Measurements from ENCODE around the gene SDK1. TPM values are rescaled to one million over a fixed set of nuclear protein-coding genes. Genes with fewer than 3 reads are reported as not detected.

SDK1 gene
- total RNA-seq, 2 donors from 2014 or later: 1.3 to 2.6 TPM

GRCh38 chr7:4097001-4097609, 796.1 kb downstream of the SDK1 start:
- no peak overlapping the region for H3K4me3 ChIP-seq
- no peaks in the 10 kb centered on the region for H3K4me1 ChIP-seq
- TF ChIP-seq CTCF (IDR thresholded peaks at IDR 0.05): no peak
- no peaks in the 10 kb centered on the region for H3K36me3 ChIP-seq
- no peak overlapping the region for H3K9ac ChIP-seq (ENCODE audit: low read depth in 2 of 2, low read length in 2 of 2)
- H3K27ac ChIP-seq: no peak overlapping the region
- no peaks in the 10 kb centered on the region for H3K27me3 ChIP-seq
- H3K9me3 ChIP-seq: no peaks in the 10 kb centered on the region
- DNase-seq: no peak
- intact Hi-C loops (cut with DNase I): no loop called here

GRCh38 chr7:4098169-4098568, 797.1 kb downstream of the SDK1 start:
- no peaks in the 10 kb centered on the region for H3K27me3 ChIP-seq

GRCh38 chr7:4099651-4100050, 798.6 kb downstream of the SDK1 start:
- TF ChIP-seq CTCF (IDR thresholded peaks at IDR 0.05): no peak
- H3K4me1 ChIP-seq: no peaks in the 10 kb centered on the region
- no peak overlapping the region for H3K27ac ChIP-seq
- H3K4me3 ChIP-seq: no peak overlapping the region
- H3K9ac ChIP-seq (ENCODE audit: low read depth in 2 of 2, low read length in 2 of 2): no peak overlapping the region
- no peaks in the 10 kb centered on the region for H3K27me3 ChIP-seq
- intact Hi-C loops (cut with DNase I): no loop called here
- no peaks in the 10 kb centered on the region for H3K36me3 ChIP-seq
- H3K9me3 ChIP-seq: no peaks in the 10 kb centered on the region
- DNase-seq: no peak

More at GRCh38 chr7:4098169-4098568, 797.1 kb downstream of the SDK1 start:
- Histone ChIP-seq H3K4me1 (no peaks in the 10 kb centered on the region), H3K27ac (no peak overlapping the region), H3K9me3 (no peaks in the 10 kb centered on the region), H3K36me3 (no peaks in the 10 kb centered on the region), H3K4me3 (no peak overlapping the region), H3K9ac (ENCODE audit: low read depth in 2 of 2, low read length in 2 of 2) (no peak overlapping the region)
- intact Hi-C loops (cut with DNase I): no loop called here
- no peak for DNase-seq
- TF ChIP-seq CTCF (IDR thresholded peaks at IDR 0.05): no peak

GRCh38 chr7:4100148-4100547, 799.1 kb downstream of the SDK1 start:
- Histone ChIP-seq H3K27ac (no peak overlapping the region), H3K4me1 (no peaks in the 10 kb centered on the region), H3K9me3 (no peaks in the 10 kb centered on the region), H3K4me3 (no peak overlapping the region), H3K36me3 (no peaks in the 10 kb centered on the region), H3K27me3 (no peaks in the 10 kb centered on the region), H3K9ac (ENCODE audit: low read depth in 2 of 2, low read length in 2 of 2) (no peak overlapping the region)
- no peak for DNase-seq
- TF ChIP-seq CTCF (IDR thresholded peaks at IDR 0.05): no peak
- intact Hi-C loops (cut with DNase I): no loop called here

GRCh38 chr7:4100691-4101090, 799.6 kb downstream of the SDK1 start:
- DNase-seq: no peak
- no peaks in the 10 kb centered on the region for H3K27me3 ChIP-seq
- no peak overlapping the region for H3K9ac ChIP-seq (ENCODE audit: low read depth in 2 of 2, low read length in 2 of 2)
- no peaks in the 10 kb centered on the region for H3K36me3 ChIP-seq
- H3K27ac ChIP-seq: no peak overlapping the region
- no peaks in the 10 kb centered on the region for H3K4me1 ChIP-seq
- no peak for TF ChIP-seq CTCF (IDR thresholded peaks at IDR 0.05)
- H3K9me3 ChIP-seq: no peaks in the 10 kb centered on the region
- intact Hi-C loops (cut with DNase I): no loop called here
- H3K4me3 ChIP-seq: no peak overlapping the region

Data from colonic mucosa (tissue), 4 donors.